HG03039 (cell line): ENCODE results near the gene DNAH7.
"Not testable (repeated sequence)": the region's sequence is repeated elsewhere in the genome, so short reads cannot be mapped to it uniquely, and the experiment has no call there.

ENCODE experiments used
- ATAC-seq: cut with Tn5 transposase; IDR thresholded peaks from one replicate; pipeline ENCODE4 v1.9.1; 2021; ENCODE audit warnings: mild to moderate bottlenecking, moderate library complexity; ENCODE audit not compliant: unreplicated experiment

The DNAH7 gene

GRCh38 chr2:195985741-195986140 lies 82.9 kb downstream of the DNAH7 start:
- no peak for ATAC-seq

GRCh38 chr2:195984923-195985726 lies 83.5 kb downstream of the DNAH7 start:
- no peak for ATAC-seq

- no peak for ATAC-seq
These were observed 101.3 kb downstream of the DNAH7 start for GRCh38 chr2:195967336-195967735.

GRCh38 chr2:195961873-195962272 lies 106.8 kb downstream of the DNAH7 start:
- peak; percentile 88 for ATAC-seq

GRCh38 chr2:195959341-195959740 lies 109.3 kb downstream of the DNAH7 start:
- no peak for ATAC-seq

- no peak for ATAC-seq
These were observed 111.9 kb downstream of the DNAH7 start for GRCh38 chr2:195956725-195957124.

GRCh38 chr2:195945056-195945455 lies 123.6 kb downstream of the DNAH7 start:
- ATAC-seq: no peak

- ATAC-seq: no peak
These were observed 131.5 kb downstream of the DNAH7 start for GRCh38 chr2:195937176-195937575.

- ATAC-seq: no peak
These were observed 134.2 kb downstream of the DNAH7 start for GRCh38 chr2:195934484-195934883.

- ATAC-seq: no peak
These were observed 139.1 kb downstream of the DNAH7 start for GRCh38 chr2:195929531-195929930.

GRCh38 chr2:195925120-195925519 lies 143.5 kb downstream of the DNAH7 start:
- no peak for ATAC-seq

GRCh38 chr2:195923889-195924288 lies 144.7 kb downstream of the DNAH7 start:
- ATAC-seq: no peak

- ATAC-seq: not testable (repeated sequence)
These were observed 151.5 kb downstream of the DNAH7 start for GRCh38 chr2:195917021-195917600.

GRCh38 chr2:195912079-195912478 lies 156.6 kb downstream of the DNAH7 start:
- no peak for ATAC-seq

- no peak for ATAC-seq
These were observed 158.1 kb downstream of the DNAH7 start for GRCh38 chr2:195910570-195910969.

- no peak for ATAC-seq
These were observed 158.7 kb downstream of the DNAH7 start for GRCh38 chr2:195909926-195910325.

- ATAC-seq: no peak
These were observed 161.2 kb downstream of the DNAH7 start for GRCh38 chr2:195907474-195907873.

GRCh38 chr2:195903956-195904355 lies 164.7 kb downstream of the DNAH7 start:
- ATAC-seq: no peak

GRCh38 chr2:195902857-195903256 lies 165.8 kb downstream of the DNAH7 start:
- ATAC-seq: no peak

GRCh38 chr2:195899226-195899625 lies 169.4 kb downstream of the DNAH7 start:
- ATAC-seq: no peak

- ATAC-seq: no peak
These were observed 170.0 kb downstream of the DNAH7 start for GRCh38 chr2:195898505-195899191.

- ATAC-seq: no peak
These were observed 177.6 kb downstream of the DNAH7 start for GRCh38 chr2:195891081-195891480.
